ENCODE results near the gene MAST2.
A peak's percentile ranks its signal among the peaks of the same experiment; 100 is the strongest.

The MAST2 gene

DNA sequence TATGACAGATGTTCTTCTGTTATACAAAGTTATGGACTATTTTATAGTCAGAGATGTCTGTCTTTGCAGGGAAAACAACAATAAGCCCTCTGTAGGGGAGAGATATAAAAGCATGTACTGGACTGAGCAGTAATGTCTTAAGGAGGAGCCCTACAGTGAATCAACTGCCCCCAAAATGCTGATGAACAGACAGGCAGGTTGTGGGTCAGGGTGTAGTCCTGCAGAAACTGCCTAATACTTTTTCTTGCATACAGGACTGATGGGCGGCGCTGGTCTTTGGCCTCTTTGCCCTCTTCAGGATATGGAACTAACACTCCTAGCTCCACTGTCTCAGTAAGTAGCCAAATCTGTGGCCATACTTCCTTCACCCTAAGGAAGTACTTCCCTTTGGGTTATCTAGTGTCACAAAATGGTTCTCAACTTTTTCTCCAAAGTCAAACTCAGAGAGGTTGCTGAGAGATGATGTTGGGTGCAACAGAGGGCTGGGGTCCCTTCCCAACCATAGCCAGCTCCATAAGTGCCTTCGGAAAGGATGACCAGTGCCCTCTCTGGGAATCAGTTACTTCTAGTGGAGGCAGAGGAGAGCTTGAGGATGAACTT lies 199.2 kb downstream of the MAST2 start:
- DNase-seq (ENCODE audit: insufficient read length) (no peak), FAIRE-seq (no peak)
- TF ChIP-seq POLR2AphosphoS5 (IDR thresholded peaks at IDR 0.05; ENCODE audit: low read depth, low read length) (no peak), POLR2A (IDR thresholded peaks at IDR 0.05; ENCODE audit: low read depth, low read length) (no peak), TAF1 (IDR thresholded peaks at IDR 0.05; ENCODE audit: borderline replicate concordance, low read depth, low read length) (no peak)

DNA sequence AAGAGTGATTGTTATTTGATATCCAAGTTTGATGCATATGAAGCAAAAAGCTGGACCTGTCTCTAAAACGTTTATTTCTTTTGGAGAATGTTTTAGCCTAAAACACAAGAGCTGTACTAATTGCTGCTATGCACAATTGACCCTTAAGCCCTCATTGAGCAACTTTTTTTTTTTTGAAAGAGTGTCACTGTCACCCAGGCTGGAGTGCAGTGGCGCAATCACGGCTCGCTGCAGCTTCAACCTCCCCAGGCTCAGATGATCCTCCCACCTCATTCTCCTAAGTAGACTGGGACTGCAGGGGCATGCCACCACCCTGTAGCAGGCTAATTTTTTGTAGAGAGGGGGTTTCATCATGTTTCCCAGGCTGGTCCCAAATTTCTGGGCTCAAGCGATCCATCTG lies 199.9 kb downstream of the MAST2 start:
- TF ChIP-seq POLR2AphosphoS5 (IDR thresholded peaks at IDR 0.05; ENCODE audit: low read depth, low read length) (no peak), POLR2A (IDR thresholded peaks at IDR 0.05; ENCODE audit: low read depth, low read length) (no peak), TAF1 (IDR thresholded peaks at IDR 0.05; ENCODE audit: borderline replicate concordance, low read depth, low read length) (no peak)
- DNase-seq (ENCODE audit: insufficient read length) = no peak
- FAIRE-seq = no peak

DNA sequence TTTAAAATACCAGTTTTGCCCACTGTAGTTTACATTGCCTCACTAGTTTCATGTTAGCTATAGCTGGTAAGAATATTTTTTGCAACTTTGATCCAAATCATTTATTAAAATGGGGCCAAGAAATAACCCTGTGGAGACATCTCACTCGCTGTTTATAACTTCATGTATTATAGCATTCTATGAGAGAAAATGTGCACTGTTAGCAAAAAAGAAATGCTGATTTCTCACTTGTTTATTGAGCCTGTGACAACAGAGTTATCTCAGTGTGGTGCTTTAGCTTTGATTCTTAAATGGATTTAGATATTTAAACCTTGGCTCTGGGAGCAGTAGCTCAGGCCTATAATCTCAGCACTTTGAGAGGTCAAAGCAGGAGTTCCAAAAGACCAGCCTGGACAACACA lies 201.1 kb downstream of the MAST2 start:
- TF ChIP-seq POLR2AphosphoS5 (IDR thresholded peaks at IDR 0.05; ENCODE audit: low read depth, low read length) = no peak
- no peak for TF ChIP-seq POLR2A (IDR thresholded peaks at IDR 0.05; ENCODE audit: low read depth, low read length)
- TF ChIP-seq TAF1 (IDR thresholded peaks at IDR 0.05; ENCODE audit: borderline replicate concordance, low read depth, low read length) = no peak
- FAIRE-seq (no peak), DNase-seq (ENCODE audit: insufficient read length) (no peak)

- FAIRE-seq (no peak), DNase-seq (ENCODE audit: insufficient read length) (no peak)
- TF ChIP-seq POLR2A (IDR thresholded peaks at IDR 0.05; ENCODE audit: low read depth, low read length) = no peak
- TF ChIP-seq POLR2AphosphoS5 (IDR thresholded peaks at IDR 0.05; ENCODE audit: low read depth, low read length) = no peak
- TF ChIP-seq TAF1 (IDR thresholded peaks at IDR 0.05; ENCODE audit: borderline replicate concordance, low read depth, low read length) = no peak
Measured at GRCh38 chr1:46005594-46005993, 202.2 kb downstream of the MAST2 start.

GRCh38 chr1:46008585-46008984 lies 205.2 kb downstream of the MAST2 start:
- DNase-seq (ENCODE audit: insufficient read length) = no peak

DNA sequence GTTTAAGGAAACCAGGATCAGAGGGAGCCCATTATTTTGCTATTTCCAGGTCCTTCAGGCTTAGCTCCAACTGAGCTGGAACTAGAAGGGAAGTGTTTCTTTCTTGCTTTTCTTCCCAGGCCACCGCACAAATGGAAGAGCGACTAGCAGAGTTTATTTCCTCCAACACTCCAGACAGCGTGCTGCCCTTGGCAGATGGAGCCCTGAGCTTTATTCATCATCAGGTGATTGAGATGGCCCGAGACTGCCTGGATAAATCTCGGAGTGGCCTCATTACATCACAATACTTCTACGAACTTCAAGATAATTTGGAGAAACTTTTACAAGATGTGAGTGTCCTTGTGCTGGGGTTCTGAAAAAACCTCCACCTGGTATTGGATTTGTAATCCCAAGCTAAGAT lies 207.2 kb downstream of the MAST2 start:
- FAIRE-seq (no peak), DNase-seq (ENCODE audit: insufficient read length) (no peak)
- no peak for TF ChIP-seq POLR2A (IDR thresholded peaks at IDR 0.05; ENCODE audit: low read depth, low read length)
- no peak for TF ChIP-seq POLR2AphosphoS5 (IDR thresholded peaks at IDR 0.05; ENCODE audit: low read depth, low read length)
- no peak for TF ChIP-seq TAF1 (IDR thresholded peaks at IDR 0.05; ENCODE audit: borderline replicate concordance, low read depth, low read length)

More at GRCh38 chr1:46008585-46008984, 205.2 kb downstream of the MAST2 start:
- FAIRE-seq = no peak
- TF ChIP-seq POLR2AphosphoS5 (IDR thresholded peaks at IDR 0.05; ENCODE audit: low read depth, low read length) = no peak

DNA sequence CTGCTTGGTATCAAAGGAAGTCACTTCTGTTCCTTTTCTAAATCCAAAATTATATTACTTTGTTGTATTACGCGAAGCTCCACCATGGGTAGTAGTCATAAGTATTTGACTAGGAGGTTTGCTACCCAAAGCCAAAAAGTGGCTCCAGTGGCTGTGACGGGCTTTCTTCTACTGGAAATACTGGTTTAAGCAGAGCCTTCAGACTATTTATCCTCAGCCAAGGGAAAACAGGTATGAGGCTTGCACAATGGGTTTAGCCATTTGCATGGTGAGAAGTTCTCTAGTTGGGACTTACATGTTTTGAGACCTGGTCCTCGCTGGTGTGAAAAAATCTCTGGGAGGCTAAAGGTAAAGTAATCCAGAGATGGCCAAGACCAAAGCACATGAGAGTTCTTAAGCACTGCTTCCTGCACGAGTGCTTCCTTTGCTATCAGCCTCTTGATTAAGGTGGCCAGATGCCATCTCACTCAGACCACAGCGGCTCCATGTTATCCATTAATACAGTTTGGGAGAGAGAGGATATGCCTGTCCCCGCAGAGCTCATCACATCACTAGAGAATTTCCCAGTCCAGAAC lies 207.8 kb downstream of the MAST2 start:
- no peak for DNase-seq (ENCODE audit: insufficient read length)
- TF ChIP-seq POLR2A (IDR thresholded peaks at IDR 0.05; ENCODE audit: low read depth, low read length) (no peak), POLR2AphosphoS5 (IDR thresholded peaks at IDR 0.05; ENCODE audit: low read depth, low read length) (no peak), TAF1 (IDR thresholded peaks at IDR 0.05; ENCODE audit: borderline replicate concordance, low read depth, low read length) (no peak)
- no peak for FAIRE-seq

DNA sequence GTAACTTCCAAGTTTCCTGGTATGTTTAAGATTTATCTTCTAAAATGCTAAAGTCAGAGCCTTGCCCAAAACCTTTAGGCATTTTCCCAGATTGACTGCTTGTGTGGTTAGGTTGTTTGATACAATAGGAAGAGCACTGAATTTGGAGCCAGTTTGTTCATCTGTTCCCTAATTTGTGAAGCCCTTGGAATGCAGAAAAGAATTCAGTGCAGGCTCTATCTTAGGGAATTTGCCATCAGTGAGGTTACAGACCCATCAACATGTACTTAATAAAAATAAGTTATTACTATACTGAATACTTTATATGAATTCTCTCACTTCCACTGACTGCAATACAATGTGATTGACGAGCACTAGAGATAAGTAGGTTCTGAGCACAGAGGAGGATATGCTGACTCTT lies 208.8 kb downstream of the MAST2 start:
- FAIRE-seq (no peak), DNase-seq (ENCODE audit: insufficient read length) (no peak)
- no peak for TF ChIP-seq POLR2A (IDR thresholded peaks at IDR 0.05; ENCODE audit: low read depth, low read length)
- TF ChIP-seq POLR2AphosphoS5 (IDR thresholded peaks at IDR 0.05; ENCODE audit: low read depth, low read length) = no peak
- TF ChIP-seq TAF1 (IDR thresholded peaks at IDR 0.05; ENCODE audit: borderline replicate concordance, low read depth, low read length) = no peak

DNA sequence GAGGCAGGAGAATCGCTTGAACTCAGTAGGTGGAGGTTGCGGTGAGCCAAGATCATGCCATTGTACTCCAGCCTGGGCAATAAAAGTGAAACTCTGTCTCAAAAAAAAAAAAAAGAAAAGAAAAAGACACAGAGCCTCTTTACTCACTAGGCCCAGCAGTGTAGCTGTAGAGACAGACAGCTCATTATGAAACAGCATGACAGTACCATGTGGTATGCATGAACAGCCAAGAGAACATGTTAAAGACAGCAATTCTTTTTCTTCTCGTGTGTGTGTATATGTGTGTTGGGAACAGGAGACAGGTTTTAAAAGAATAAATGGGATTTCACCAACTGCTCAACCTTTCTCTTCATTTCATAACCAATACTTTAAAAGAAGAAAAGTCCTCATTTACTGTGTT lies 210.2 kb downstream of the MAST2 start:
- DNase-seq (ENCODE audit: insufficient read length) (no peak), FAIRE-seq (no peak)
- TF ChIP-seq TAF1 (IDR thresholded peaks at IDR 0.05; ENCODE audit: borderline replicate concordance, low read depth, low read length) (no peak), POLR2AphosphoS5 (IDR thresholded peaks at IDR 0.05; ENCODE audit: low read depth, low read length) (no peak), POLR2A (IDR thresholded peaks at IDR 0.05; ENCODE audit: low read depth, low read length) (no peak)

DNA sequence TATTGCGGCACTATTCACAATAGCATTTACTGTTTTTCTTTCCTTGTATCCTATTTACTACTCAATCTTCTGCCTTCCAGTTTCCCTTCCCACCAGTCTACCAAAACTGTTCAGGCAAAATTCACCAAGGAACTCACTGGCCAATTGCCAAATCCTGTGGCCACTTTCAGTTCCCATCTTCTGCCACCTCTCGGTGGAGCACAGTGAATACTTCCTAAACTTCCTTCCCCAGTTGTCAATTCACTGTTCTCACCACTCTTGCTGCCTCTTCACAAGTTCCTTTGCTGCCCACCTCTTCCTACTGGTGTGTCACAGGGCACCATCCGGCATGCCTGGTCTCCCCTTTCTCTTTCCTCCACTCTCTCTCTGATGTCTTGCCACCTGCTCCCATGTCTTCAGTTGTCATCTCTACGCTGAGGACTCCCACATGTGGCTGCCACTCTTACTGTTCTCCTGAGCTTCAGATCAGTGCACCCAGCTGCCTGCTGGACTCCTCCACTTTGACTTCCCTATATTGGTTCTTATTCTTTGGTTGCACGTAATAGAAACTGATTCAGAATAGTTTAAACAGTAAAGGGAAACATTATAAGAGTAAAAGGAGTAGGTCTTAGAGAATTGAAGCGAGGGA lies 214.6 kb downstream of the MAST2 start:
- FAIRE-seq (peak; percentile 38), DNase-seq (ENCODE audit: insufficient read length) (no peak)

DNA sequence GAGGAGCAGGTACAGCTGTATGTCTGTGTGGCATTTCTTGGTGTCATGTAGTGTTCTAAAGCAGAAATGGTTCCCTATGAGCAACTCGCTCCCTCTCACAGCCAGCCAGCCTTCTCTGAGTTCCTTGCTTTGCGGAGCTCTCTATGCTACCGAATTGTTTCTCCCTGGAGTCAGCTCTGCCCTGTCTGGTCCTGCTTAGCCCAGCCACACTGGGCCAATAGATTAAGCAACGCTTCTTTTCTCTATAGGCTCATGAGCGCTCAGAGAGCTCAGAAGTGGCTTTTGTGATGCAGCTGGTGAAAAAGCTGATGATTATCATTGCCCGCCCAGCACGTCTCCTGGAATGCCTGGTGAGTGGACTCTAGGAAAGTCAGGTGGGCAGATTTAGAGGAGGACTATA lies 215.9 kb downstream of the MAST2 start:
- DNase-seq (ENCODE audit: insufficient read length) (no peak), FAIRE-seq (no peak)
- TF ChIP-seq POLR2A (IDR thresholded peaks at IDR 0.05; ENCODE audit: low read depth, low read length) (no peak), TAF1 (IDR thresholded peaks at IDR 0.05; ENCODE audit: borderline replicate concordance, low read depth, low read length) (no peak), POLR2AphosphoS5 (IDR thresholded peaks at IDR 0.05; ENCODE audit: low read depth, low read length) (no peak)

More for the DNA sequence above, 214.6 kb downstream of the MAST2 start:
- TF ChIP-seq POLR2AphosphoS5 (IDR thresholded peaks at IDR 0.05; ENCODE audit: low read depth, low read length) (no peak), POLR2A (IDR thresholded peaks at IDR 0.05; ENCODE audit: low read depth, low read length) (no peak), TAF1 (IDR thresholded peaks at IDR 0.05; ENCODE audit: borderline replicate concordance, low read depth, low read length) (no peak)

GRCh38 chr1:46020010-46020409 lies 216.6 kb downstream of the MAST2 start:
- TF ChIP-seq POLR2A (IDR thresholded peaks at IDR 0.05; ENCODE audit: low read depth, low read length) = no peak
- no peak for TF ChIP-seq POLR2AphosphoS5 (IDR thresholded peaks at IDR 0.05; ENCODE audit: low read depth, low read length)
- TF ChIP-seq TAF1 (IDR thresholded peaks at IDR 0.05; ENCODE audit: borderline replicate concordance, low read depth, low read length) = no peak
- DNase-seq (ENCODE audit: insufficient read length) (no peak), FAIRE-seq (no peak)
